ENCODE results near the gene DPYSL3. TPM values are rescaled to one million over a fixed set of nuclear protein-coding genes. Genes with fewer than 3 reads are reported as not detected.
"Not testable (repeated sequence)": the region's sequence is repeated elsewhere in the genome, so short reads cannot be mapped to it uniquely, and the experiment has no call there.

Gene DPYSL3
- under 1 TPM; 0.10 to 0.34 TPM for total RNA-seq

DNA sequence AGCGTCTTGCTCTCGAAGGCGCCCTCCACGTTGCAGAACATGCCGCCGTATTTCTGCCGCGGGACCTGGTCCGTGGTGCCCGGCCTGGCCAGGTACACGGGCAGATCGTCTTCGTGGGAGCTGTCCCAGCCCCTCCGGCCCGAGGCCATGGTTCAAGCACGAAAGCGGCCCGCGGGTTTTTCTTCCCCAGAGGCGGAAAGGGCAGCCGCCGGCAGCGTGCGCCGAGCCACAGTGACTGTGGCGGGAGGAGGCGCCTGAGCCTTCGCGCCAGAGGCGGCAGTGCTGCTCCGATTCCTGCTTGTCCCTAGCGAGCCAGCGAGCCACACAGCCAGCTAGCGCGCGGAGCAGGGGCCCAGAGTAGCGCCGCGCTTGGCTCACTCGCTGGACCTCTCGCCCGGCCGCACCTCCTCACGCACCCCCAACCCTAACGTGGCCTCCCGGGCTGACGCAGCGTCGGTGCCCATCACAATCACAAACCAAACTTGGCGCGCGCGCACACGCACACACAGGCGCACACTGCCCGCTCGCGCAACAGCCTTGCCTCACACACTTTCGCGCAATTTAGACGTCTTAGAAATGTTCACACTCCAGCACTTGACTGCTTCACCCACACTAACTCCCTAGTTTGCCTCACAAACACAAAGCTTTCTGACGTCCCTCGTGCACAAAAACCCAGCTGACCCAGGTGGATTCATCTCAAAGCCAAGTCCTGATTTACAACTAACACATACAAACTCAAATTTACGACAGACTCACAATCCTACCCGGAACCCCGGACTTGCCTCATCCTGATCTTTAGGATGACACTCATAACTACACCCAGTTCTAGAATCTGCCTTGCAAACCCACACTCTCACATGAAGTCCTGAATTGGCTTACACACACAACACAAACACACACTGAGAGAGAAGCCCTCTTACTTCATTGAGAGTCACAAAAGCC lies at the start of gene DPYSL3:
TSS of gene DPYSL3 (minus strand) at position 359 of the 942 bp plus-strand sequence. CDS start at position 149, 210 bp downstream.
- CTCF ChIA-PET: no interaction called here
- POLR2A ChIA-PET: no interaction called here

GRCh38 chr5:147558826-147559225 lies 49.0 kb upstream of the DPYSL3 start:
- ChIA-PET POLR2A (no interaction called here), CTCF (no interaction called here)

DNA sequence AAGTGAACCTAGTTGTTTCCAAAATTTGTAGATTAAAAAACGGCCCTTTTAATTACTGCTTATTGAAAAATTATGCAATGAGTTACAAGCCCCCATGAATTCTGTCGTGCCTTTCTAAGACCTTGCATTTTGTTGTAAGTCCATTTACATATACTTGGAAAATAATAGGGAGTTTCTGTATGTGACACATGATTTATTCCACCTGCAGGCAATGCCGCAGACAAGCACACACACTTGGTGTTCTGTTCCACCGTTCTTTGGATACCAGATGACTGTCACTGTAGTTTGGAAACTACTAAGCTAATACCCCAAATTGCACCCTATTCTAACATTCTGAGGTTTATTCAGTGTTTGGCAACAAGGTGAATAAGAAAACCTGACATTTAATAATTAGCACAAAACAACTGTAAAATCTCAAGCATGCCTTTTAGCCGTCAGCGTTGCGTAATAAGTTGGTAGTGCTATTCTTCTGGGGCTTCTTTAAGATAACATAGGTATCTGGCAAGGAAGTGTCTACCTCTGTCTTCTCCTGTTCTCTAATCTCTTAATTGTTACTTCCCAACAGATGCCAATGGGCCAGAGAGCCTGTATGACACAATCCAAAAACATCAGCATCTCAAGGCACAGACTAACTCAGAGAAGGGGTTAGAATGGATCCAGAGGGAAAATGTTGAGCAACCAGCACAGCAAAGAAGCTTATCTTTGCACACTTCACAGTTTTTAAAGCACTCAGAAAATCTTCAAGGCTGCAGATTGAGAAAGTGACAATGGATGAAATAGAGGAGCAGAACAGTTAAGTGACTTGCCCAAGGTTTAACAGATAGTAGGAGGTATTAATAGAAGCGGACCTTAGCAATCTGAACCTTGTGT lies 48.2 kb upstream of the DPYSL3 start:
- POLR2A ChIA-PET: no interaction called here
- CTCF ChIA-PET: no interaction called here

DNA sequence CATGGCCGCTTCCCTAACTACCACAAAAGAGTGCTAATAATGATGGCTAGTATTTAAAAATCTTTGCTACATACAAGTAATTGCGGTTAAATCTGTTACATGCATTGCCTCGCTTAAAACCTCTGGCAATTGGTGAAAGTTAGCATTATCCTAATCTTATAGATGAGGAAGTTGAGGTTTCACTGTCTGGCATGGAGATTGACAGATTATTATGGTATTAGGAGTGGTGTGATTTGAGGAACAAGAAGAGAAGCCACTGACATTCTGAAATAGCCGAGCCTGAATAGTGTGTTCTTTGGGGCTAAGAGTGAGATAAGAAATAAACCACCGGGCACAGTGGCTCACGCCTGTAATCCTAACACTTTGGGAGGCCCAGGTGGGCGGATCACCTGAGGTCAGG lies 45.3 kb upstream of the DPYSL3 start:
- POLR2A ChIA-PET: no interaction called here
- CTCF ChIA-PET: no interaction called here

DNA sequence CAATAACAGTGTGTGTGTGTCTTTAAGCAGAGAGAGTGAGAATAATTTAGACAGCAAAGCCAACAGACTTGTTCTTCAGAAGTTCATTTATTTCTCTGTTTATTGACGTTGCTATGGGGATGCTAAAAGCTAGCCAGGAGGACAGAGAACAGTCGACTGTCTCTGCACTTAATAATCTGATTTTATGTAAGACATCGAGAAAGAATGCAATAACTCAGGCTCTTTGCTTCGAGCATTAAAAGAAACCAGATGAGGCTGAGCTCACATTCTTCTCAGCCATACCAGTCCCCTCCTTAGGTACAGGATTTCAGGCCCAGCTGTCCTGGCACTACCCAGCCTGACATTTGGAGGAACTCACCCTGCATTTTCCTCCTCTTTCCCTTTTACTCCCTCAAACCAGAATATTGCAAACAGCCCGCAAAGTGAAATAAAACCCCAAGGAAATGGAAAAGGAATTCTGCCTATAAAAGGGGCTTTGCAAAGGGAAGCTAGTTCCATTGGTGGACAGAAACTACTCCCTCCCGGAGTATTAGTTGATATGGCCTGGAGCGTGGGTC lies 44.5 kb upstream of the DPYSL3 start:
- CTCF ChIA-PET: no interaction called here

DNA sequence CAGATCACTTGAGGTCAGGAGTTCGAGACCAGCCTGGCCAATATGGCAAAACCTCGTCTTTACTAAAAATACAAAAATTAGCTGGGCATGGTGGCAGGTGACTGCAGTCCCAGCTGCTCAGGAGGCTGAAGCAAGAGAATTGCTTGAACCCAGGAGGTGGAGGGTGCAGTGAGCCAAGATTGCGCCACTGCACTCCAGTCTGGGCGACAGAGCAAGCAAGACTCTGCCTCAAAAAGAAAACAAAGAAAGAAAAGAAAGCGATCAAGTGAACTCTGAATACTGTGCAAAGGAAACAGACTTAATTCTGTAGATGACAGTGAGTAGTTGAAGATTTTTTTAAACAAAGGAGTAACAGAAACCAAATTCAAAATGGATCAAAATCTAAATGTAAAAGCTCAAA lies 43.9 kb upstream of the DPYSL3 start:
- POLR2A ChIA-PET, CTCF ChIA-PET: not testable (repeated sequence)

More for the DNA sequence above, 44.5 kb upstream of the DPYSL3 start:
- POLR2A ChIA-PET: no interaction called here

DNA sequence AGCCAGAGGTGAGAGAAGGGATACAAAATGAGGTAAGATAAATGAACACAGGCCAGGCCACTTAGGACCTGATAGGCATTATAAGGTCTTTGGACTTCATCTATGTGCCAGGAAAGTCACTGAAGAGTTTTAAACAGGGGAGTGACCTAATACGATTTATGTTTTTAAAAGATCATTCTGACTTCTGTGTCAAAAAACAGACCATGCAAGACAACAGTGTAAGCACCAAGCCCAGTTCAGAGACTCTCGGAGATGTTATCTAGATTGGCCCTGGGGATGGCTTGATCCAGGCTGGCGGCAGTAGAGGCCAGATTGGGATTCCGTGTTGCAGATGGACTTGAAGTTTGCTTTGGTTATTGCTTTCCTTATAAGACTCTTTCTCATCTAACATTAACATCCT lies 43.0 kb upstream of the DPYSL3 start:
- POLR2A ChIA-PET: no interaction called here
- CTCF ChIA-PET: no interaction called here

GRCh38 chr5:147551677-147552076 lies 41.8 kb upstream of the DPYSL3 start:
- ChIA-PET CTCF (no interaction called here), POLR2A (no interaction called here)

DNA sequence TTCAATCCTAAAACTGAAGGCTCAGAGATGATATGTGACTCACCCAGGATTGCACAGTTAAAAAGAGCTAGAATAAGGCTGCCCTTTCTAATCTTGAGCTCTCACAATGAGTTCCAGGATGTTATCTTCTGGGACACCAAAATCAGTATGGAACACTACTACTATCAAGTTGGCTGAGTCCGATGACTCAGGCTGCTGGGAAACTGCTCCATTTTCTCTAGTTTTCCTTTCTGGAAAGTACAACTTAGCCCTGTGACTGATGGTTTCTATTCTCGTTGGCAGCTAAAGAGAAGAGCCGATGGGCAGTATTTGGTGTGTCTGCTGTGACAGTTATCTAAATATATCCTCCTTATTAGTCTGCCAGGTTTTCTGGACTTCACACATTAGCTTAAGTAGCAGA lies 37.9 kb upstream of the DPYSL3 start:
- POLR2A ChIA-PET: no interaction called here
- CTCF ChIA-PET: no interaction called here

DNA sequence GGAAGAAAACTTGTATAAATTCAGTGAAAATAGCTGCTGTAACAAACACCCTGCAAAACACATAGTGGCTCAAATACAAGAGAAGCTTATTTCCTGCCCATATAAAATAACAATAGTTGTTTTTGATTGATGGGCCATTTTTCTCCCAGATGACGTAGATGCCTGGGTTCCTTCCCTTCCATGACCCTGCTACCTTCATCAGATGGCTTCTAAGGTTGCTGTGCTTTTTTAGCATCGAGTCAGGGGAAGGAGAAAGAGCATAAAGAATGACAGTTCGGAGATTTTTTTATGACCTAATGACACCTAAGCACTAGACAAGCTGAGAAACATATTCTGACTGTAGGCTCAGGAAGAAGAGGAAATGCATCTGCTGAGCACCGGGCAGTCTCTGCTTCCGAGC lies 34.7 kb upstream of the DPYSL3 start:
- ChIA-PET POLR2A (no interaction called here), CTCF (no interaction called here)

- POLR2A ChIA-PET: no interaction called here
- CTCF ChIA-PET: no interaction called here
Measured at GRCh38 chr5:147539053-147539452, 29.2 kb upstream of the DPYSL3 start.

DNA sequence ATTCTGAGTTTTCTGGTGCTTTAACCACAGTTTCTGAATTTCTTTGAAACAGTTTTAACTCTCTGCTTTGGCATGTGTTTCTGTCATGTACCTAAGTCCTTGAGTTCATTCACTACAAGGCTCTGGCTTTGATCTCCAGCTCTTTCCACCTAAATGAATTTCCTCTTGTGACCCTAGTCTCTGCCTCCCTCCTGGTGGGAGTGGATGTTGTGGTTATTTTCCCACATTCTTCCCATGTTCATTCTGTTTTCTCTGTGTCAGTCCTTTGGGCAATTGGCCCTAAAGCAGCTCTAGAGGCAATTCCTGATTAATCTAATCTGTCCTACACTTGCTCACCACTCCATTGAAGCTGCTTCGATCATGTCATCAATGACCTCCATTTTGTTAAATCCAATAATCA lies 28.4 kb upstream of the DPYSL3 start:
- CTCF ChIA-PET: no interaction called here

GRCh38 chr5:147534172-147534951 lies 24.5 kb upstream of the DPYSL3 start:
- ChIA-PET POLR2A (no interaction called here), CTCF (no interaction called here)

More for the DNA sequence above, 28.4 kb upstream of the DPYSL3 start:
- POLR2A ChIA-PET: no interaction called here

GRCh38 chr5:147532156-147532555 lies 22.3 kb upstream of the DPYSL3 start:
- ChIA-PET POLR2A (no interaction called here), CTCF (no interaction called here)

GRCh38 chr5:147530530-147531389 lies 20.9 kb upstream of the DPYSL3 start:
- ChIA-PET CTCF (interaction anchor here (0.8 kb wide), 1 partner anchor 77 kb away, joined by 3 read pairs; no protein-coding TSS in a partner anchor), POLR2A (no interaction called here)

DNA sequence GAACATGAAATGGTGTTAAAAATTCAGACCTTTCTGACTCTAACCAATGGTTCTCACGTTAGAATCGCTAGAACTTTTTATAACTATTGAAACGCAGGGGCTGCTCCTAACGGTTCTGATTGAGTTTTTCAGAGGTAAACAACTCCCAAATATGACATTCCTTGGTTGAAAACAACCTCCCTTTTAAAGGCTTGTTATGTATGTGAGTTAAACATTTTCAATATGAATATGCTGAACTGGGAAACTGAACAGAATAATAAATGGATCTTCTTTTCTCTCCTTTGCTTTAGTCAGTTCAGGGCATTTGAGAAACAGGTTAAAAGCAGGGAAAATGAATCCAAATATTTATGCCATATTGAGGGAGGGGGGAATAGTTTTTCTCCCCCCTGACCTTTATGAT lies 13.2 kb upstream of the DPYSL3 start:
- CTCF ChIA-PET: no interaction called here
- POLR2A ChIA-PET: no interaction called here

GRCh38 chr5:147522435-147522834 lies 12.6 kb upstream of the DPYSL3 start:
- ChIA-PET POLR2A (no interaction called here), CTCF (no interaction called here)

DNA sequence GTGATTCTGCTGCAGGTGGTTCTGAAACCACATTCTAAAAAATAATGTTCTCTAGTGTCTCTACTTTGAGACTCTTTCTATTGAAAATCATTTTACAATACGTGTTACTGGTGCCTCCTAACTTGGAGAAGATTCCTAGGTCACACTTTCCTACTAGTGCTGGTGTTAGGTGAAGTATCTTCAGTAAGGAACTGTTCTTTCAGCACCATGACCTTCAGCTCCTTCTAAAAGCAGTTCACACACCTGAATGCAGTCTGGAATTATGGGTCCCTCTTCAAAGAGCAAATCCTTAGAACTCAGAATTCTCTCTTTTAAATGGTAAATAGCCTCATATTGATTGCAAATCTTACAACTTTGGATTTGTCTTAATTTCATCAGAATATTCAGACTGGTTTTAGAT lies 10.6 kb upstream of the DPYSL3 start:
- ChIA-PET POLR2A (no interaction called here), CTCF (no interaction called here)

DNA sequence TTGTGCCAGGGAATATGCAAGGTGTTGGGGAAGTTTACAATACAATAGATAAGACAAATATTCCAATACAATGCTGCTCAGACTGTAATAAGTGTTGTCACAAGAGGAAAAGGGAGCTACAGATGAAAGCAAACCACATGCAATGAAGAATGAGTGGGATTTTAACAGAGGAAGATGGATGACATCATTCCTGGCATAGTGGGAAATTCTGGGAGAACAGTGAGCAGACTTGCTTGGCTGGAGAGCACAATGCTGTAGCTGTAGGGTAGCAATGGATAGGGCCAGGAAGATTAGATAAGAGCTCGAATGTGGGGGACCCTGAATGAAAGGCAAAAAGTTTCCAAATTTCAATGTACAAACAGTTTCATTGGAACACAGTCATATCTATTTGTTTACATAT lies 9.5 kb upstream of the DPYSL3 start:
- CTCF ChIA-PET: no interaction called here
- POLR2A ChIA-PET: no interaction called here
